Measurements from ENCODE around the gene EBNA1BP2.
"Not testable (repeated sequence)": the region's sequence is repeated elsewhere in the genome, so short reads cannot be mapped to it uniquely, and the experiment has no call there.

EBNA1BP2 gene

DNA sequence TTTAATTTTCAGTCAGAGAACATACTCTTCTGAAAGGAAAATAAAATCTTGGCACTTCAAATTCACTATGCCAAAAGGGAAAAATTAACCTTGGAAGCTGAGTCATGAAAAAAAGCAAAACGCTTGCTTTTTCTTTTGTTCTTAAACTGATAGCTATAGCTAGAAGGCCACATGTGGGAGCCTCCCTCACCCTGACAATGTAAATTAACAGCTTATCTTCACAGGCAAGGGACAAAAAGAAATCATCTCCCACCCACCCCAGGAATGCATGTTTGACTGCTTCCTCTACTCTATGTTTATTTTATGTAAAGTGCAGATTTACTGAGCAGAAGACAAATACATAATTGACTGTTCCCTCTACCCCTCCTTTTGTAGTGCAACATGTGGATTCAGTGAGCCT is 38.0 kb downstream of the EBNA1BP2 start:
- DNase-seq = no peak
- in situ Hi-C loops (cut with MboI; ENCODE audit: low pct_unique_long_range_greater_than_20kb, low sequenced_read_pairs) = no loop called here

DNA sequence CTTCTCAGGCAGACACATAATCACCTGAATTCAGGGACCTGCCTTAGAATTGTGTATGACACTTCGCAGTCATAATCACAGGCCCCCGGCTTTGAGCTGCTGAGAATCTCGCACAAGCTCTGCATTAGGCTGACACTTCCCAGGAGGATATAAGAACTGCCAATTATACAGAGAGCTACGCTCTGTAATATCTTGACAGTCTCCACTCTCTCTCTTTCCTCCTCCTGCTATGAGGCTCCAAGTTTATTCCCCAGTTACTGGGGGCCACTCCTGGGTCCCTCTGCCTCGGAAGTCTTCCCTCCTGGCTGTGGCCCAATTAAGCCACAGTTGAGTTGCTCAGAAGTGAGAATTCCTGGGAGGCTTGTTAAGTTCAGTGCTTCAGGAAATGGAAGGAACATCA is 42.7 kb downstream of the EBNA1BP2 start:
- DNase-seq = no peak
- in situ Hi-C loops (cut with MboI; ENCODE audit: low pct_unique_long_range_greater_than_20kb, low sequenced_read_pairs) = no loop called here

DNA sequence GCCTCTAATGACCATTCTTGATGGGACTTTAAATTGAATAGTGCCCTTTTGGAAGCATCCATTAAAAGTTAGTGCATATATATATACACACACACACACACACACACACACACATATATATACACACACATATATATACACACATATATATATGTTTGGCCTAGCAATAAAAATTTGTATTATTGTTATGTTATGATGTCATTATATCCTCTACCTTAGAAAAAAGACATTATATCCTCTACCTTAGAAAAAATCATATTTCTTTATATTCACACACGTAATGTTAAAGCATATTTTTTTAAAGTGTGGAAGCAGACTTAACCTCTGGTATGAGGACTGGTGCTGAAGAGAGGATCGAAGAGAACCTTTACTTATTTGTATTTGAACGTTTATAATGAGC is 43.3 kb downstream of the EBNA1BP2 start:
- in situ Hi-C loops (cut with MboI; ENCODE audit: low pct_unique_long_range_greater_than_20kb, low sequenced_read_pairs) = no loop called here
- DNase-seq = no peak

DNA sequence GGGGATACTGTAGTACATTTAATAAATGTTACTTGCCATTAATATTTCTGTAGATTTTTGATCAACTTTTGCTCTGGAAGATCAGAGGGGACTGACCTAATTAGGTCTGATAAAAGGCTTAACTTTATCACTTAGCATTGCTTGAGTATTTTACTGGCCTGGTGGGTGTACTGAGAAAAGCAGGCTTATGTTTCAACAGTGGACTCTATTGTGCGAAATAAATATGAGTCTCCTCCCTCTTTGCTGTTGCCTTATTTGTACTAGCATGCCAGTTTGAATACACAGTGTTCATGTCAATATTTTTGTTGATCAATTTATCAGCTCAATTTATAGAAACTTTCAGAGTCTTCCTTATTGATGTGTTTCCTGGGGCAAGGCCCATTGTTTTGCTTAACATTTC is 49.1 kb downstream of the EBNA1BP2 start:
- DNase-seq = no peak
- in situ Hi-C loops (cut with MboI; ENCODE audit: low pct_unique_long_range_greater_than_20kb, low sequenced_read_pairs) = no loop called here

DNA sequence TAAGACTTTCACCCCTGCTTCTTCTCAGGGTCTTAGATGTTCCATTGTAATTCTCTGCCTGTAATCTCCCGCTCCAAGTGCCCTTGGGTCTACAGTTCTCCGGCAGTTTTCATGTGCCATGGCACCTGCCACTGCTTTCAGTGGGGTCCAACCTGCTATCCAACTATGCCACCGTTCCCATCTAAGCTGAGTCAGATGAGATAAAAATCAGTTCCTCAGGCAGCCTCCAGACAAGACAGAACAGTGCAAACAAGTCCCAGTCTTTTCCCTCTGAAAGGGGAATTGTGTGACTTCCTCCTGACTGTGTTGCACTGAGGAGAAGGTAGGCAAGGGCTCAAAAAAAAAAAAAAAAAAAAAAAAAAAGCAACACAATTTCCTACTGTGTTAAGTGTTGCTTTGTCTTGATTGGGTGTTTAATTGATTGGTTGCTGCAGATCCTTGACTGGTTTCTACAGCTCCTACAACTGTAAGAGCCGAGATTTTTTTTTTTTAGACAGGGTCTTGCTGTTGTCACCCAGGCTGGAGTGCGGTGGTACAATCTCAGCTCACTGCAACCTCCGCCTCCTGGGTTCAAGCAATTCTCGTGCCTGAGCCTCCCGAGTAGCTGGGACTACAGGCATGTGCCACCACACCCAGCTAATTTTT is 50.7 kb downstream of the EBNA1BP2 start:
- no peak for DNase-seq
- in situ Hi-C loops (cut with MboI; ENCODE audit: low pct_unique_long_range_greater_than_20kb, low sequenced_read_pairs) = no loop called here

DNA sequence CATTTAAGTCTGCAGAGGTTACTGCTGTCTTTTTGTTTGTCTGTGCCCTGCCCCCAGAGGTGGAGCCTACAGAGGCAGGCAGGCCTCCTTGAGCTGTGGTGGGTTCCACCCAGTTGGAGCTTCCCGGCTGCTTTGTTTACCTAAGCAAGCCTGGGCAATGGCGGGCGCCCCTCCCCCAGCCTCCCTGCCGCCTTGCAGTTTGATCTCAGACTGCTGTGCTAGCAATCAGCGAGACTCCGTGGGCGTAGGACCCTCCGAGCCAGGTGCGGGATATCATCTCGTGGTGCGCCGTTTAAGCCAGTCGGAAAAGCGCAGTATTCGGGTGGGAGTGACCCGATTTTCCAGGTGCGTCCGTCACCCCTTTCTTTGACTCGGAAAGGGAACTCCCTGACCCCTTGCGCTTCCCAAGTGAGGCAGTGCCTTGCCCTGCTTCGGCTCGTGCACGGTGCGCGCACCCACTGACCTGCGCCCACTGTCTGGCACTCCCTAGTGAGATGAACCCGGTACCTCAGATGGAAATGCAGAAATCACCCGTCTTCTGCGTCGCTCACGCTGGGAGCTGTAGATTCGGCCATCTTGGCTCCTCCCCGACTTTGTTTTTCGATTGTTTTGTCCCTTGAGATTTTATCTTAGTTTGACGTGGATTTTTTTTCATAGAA is 52.0 kb downstream of the EBNA1BP2 start:
- DNase-seq; in situ Hi-C loops (cut with MboI; ENCODE audit: low pct_unique_long_range_greater_than_20kb, low sequenced_read_pairs): not testable (repeated sequence)
